Measurements from ENCODE around the gene KIF18A.

Gene KIF18A

DNA sequence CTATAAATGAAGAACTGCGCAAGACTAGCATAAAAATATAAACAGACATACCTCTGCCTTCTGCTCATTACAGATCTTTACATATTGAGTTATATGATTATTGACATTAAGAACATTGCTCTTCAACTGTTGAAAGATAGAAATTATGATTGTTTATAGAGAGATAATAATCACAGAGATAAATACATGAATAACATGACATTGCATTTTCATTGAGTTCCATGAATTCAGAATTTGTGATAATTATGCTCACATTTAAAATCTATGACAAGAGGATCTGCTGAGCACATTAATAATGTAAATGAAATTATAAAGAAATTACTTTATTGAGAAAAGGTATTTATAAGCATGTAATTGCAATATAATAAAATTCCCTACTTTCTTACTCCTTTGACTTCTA lies 24.8 kb downstream of the KIF18A start:
- TF ChIP-seq, protein P1, sequence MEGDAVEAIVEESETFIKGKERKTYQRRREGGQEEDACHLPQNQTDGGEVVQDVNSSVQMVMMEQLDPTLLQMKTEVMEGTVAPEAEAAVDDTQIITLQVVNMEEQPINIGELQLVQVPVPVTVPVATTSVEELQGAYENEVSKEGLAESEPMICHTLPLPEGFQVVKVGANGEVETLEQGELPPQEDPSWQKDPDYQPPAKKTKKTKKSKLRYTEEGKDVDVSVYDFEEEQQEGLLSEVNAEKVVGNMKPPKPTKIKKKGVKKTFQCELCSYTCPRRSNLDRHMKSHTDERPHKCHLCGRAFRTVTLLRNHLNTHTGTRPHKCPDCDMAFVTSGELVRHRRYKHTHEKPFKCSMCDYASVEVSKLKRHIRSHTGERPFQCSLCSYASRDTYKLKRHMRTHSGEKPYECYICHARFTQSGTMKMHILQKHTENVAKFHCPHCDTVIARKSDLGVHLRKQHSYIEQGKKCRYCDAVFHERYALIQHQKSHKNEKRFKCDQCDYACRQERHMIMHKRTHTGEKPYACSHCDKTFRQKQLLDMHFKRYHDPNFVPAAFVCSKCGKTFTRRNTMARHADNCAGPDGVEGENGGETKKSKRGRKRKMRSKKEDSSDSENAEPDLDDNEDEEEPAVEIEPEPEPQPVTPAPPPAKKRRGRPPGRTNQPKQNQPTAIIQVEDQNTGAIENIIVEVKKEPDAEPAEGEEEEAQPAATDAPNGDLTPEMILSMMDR (IDR thresholded peaks at IDR 0.05; ENCODE audit: low read depth, low read length, missing control alignments), result no peak
- DNase-seq (ENCODE audit: extremely low read depth, low read depth), result no peak
- H3K4me3 ChIP-seq (replicated peaks; ENCODE audit: low read depth, low read length), result no peak overlapping the region

DNA sequence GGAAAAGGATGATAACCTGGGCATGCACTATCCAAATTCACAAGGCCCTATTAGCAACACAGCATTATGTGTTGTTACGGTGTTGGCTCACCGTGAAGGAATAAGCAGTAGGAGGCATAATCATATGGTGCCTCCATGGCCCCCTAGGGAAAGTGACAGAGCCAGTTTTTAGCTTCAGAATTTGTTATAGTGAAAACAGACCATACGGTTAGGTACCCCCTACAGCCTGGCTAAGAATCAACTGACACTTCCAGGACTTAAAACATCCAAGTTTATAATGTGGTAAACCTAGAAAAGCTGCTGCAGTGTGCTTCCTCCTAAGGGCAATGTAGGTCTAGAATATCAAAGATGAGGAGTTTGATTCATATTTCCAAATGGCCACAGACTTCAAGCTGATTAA lies 30.4 kb downstream of the KIF18A start:
- no peak for DNase-seq (ENCODE audit: extremely low read depth, low read depth)
- no peak overlapping the region for H3K4me3 ChIP-seq (replicated peaks; ENCODE audit: low read depth, low read length)
- TF ChIP-seq, protein P1 (IDR thresholded peaks at IDR 0.05; ENCODE audit: low read depth, low read length, missing control alignments), result no peak

DNA sequence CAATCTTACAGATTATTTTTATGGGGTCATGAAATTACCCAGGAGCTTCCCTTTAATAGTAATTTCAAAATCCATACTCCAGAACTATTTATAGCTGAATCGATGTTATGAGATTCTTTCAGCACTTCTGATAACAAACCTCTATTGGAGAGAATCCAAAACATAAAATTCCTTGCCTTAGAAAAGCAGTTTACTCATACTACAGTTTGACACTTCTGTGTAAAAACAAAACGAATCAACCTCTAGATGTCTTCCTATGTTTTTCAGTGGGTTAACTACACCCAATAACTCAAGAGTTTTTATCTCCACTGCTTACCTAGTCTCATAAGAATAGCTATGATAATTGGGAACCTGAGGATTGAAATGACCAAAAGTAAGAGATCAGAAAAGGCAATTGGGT lies 35.6 kb downstream of the KIF18A start:
- no peak for DNase-seq (ENCODE audit: extremely low read depth, low read depth)
- TF ChIP-seq, protein P1 (IDR thresholded peaks at IDR 0.05; ENCODE audit: low read depth, low read length, missing control alignments), result no peak
- H3K4me3 ChIP-seq (replicated peaks; ENCODE audit: low read depth, low read length), result no peak overlapping the region

DNA sequence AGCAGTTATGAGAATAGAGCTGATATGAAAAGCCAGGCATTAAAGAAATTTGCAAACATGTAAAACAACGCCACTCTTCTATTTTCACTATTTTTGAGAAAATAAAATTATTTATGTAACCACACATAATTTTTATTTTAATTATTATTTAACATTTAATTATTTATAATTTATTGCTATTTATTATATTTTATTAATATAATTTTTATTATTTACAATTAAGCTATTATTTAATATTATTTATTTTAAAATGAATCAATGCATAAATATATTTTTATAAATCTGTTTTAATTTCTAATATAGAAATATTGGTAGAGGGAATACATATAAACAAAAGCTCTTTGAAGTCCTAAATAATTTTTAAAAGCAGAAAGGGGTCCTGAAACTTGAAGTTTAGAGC lies 36.7 kb downstream of the KIF18A start:
- TF ChIP-seq, protein P1 (IDR thresholded peaks at IDR 0.05; ENCODE audit: low read depth, low read length, missing control alignments), result no peak
- DNase-seq (ENCODE audit: extremely low read depth, low read depth), result no peak
- H3K4me3 ChIP-seq (replicated peaks; ENCODE audit: low read depth, low read length), result no peak overlapping the region

DNA sequence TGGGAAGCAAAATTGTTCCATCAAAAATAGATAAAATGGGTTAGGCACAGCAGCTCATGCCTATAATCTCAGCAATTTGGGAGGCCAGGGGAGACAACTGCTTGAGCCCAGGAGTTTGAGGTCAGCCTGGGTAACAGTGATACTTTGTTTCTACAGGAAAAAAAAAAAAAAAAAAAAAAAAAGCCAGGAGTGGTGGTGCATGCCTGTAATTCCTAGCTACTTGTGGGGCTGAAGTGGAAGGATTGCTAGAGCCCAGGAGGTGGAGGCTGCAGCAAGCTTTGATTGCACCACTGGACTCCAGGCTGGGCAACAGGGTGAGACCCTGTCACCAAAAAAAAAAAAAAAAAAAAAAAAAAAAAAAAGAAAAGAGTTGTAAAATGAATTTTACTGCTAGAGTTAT lies 49.6 kb downstream of the KIF18A start:
- TF ChIP-seq, protein P1 (IDR thresholded peaks at IDR 0.05; ENCODE audit: low read depth, low read length, missing control alignments), result no peak
- DNase-seq (ENCODE audit: extremely low read depth, low read depth), result no peak
- H3K4me3 ChIP-seq (replicated peaks; ENCODE audit: low read depth, low read length), result no peak overlapping the region

DNA sequence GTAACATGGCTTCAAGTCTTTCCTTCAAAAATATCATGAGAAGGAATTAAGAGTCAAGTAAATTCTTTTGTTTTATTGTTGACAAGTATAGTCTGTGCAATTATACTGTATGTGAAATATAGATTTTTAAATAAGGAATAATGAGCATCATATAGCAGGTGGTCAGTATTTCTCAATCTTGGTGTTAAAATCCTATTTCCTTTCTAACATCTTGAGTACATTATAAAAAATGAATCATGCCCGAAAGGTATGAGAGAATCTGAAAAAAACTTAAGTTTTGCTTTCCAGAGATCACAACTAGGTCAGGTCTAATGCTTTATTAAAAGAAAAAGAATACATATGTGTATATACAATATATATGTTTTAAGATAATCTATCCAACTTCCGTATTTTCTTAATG lies 53.1 kb downstream of the KIF18A start:
- no peak for DNase-seq (ENCODE audit: extremely low read depth, low read depth)
- H3K4me3 ChIP-seq (replicated peaks; ENCODE audit: low read depth, low read length), result no peak overlapping the region
- TF ChIP-seq, protein P1 (IDR thresholded peaks at IDR 0.05; ENCODE audit: low read depth, low read length, missing control alignments), result no peak
